H1 (cell line): ENCODE measurements around the gene RIPOR2. TPM values are rescaled to one million over a fixed set of nuclear protein-coding genes. Genes with fewer than 3 reads are reported as not detected.

Source experiments
- CTCF ChIA-PET: fragments of 300-600 bp; sonication (Branson Sonifier 250); formaldehyde crosslinking; loops from one replicate; lab custom pipeline; 2021; ENCODE audit not compliant: partially characterized antibody; lab: Charles Lee
- POLR2A ChIA-PET: fragments of 300-600 bp; sonication (Branson Sonifier 250); formaldehyde crosslinking; loops from one replicate; lab custom pipeline; 2021; ENCODE audit warnings: inconsistent platforms; ENCODE audit not compliant: partially characterized antibody; lab: Charles Lee
- DNase-seq, 2 experiments: peaks; one replicate each; pipeline versions ENCODE4 v3.0.0 to v3.0.0-alpha.2; 2010 to 2022; ENCODE audit warnings: low spot score in 2 of 2, low read depth in 1 of 2, mixed read lengths in 1 of 2
- FAIRE-seq: peaks from 2 replicates; lab custom pipeline; 2011; peaks lifted over from hg19 to GRCh38; lab: Jason Lieb, UNC
- H2AFZ ChIP-seq: 2 replicates; pipeline ENCODE4 v1.8.1; 2012; ENCODE audit warnings: low read length, inconsistent platforms
- H2AK5ac ChIP-seq: 2 replicates; pipeline ENCODE4 v1.6.1; 2013; ENCODE audit warnings: low read depth, low read length
- H2BK120ac ChIP-seq: replicated peaks from 2 replicates; pipeline ENCODE3; 2013; ENCODE audit warnings: low read depth, low read length, inconsistent platforms
- H2BK12ac ChIP-seq: 2 replicates; pipeline ENCODE4 v1.6.1; 2013; ENCODE audit warnings: low read depth, low read length
- H2BK15ac ChIP-seq: 2 replicates; pipeline ENCODE4 v1.6.1; 2013; ENCODE audit warnings: low read length
- H2BK20ac ChIP-seq: 2 replicates; pipeline ENCODE4 v1.6.1; 2013; ENCODE audit warnings: low read length
- H2BK5ac ChIP-seq: 2 replicates; pipeline ENCODE4 v1.6.1; 2013; ENCODE audit warnings: low read depth, low read length
- H3K14ac ChIP-seq: 2 replicates; pipeline ENCODE4 v1.6.1; 2013; ENCODE audit warnings: inconsistent platforms; ENCODE audit not compliant: insufficient read length
- H3K18ac ChIP-seq: 2 replicates; pipeline ENCODE4 v1.6.1; 2013; ENCODE audit warnings: low read length; ENCODE audit errors: extremely low read depth
- H3K23ac ChIP-seq: 2 replicates; pipeline ENCODE4 v1.6.1; 2013; ENCODE audit warnings: inconsistent platforms; ENCODE audit not compliant: insufficient read length
- H3K23me2 ChIP-seq: 2 replicates; pipeline ENCODE4 v1.6.1; 2013; ENCODE audit warnings: low read depth, low read length
- H3K27ac ChIP-seq: 2 replicates; pipeline ENCODE4 v1.6.1; 2011; ENCODE audit warnings: low read depth, low read length, inconsistent platforms
- H3K27me3 ChIP-seq, 4 experiments: replicated peaks in 1 of 4; 1 replicate in 1 of 4; 2 replicates in 3 of 4; pipeline versions ENCODE4 v1.6.1 to v1.8.1; 2011 to 2013; ENCODE audit warnings: low read length in 3 of 4, mild to moderate bottlenecking in 3 of 4, inconsistent platforms in 2 of 4, mixed read lengths in 2 of 4, moderate library complexity in 1 of 4; ENCODE audit not compliant: control insufficient read depth in 3 of 4, insufficient read depth in 3 of 4; ENCODE audit errors: extremely low read depth in 1 of 4
- H3K36me3 ChIP-seq, 4 experiments: 2 replicates each; pipeline versions ENCODE4 v1.6.1 to v1.8.1; 2011 to 2013; ENCODE audit warnings: mild to moderate bottlenecking in 4 of 4, low read length in 3 of 4, moderate library complexity in 2 of 4, control low read depth in 1 of 4, inconsistent platforms in 1 of 4; ENCODE audit not compliant: insufficient read depth in 4 of 4, control insufficient read depth in 2 of 4
- H3K4ac ChIP-seq: replicated peaks from 2 replicates; pipeline ENCODE3; 2013; ENCODE audit warnings: low read length, low read depth, mixed read lengths, inconsistent platforms; ENCODE audit not compliant: insufficient read length
- H3K4me1 ChIP-seq, 4 experiments: replicated peaks in 1 of 4; 1 replicate in 1 of 4; 2 replicates in 3 of 4; pipeline versions ENCODE4 v1.6.1 to v1.8.1; 2011 to 2013; ENCODE audit warnings: low read length in 3 of 4, inconsistent platforms in 2 of 4, mixed read lengths in 1 of 4; ENCODE audit not compliant: insufficient read depth in 4 of 4, control insufficient read depth in 3 of 4
- H3K4me2 ChIP-seq, 2 experiments: 2 replicates each; pipeline versions ENCODE4 v1.6.1 to v1.8.1; 2011 to 2013; ENCODE audit warnings: low read depth in 2 of 2, low read length in 2 of 2, control low read depth in 1 of 2, inconsistent platforms in 1 of 2, mild to moderate bottlenecking in 1 of 2; ENCODE audit not compliant: insufficient read depth in 1 of 2
- H3K4me3 ChIP-seq, 4 experiments: fragments of 200-600, 300-600 bp in 1 of 4; sonication (generic), shearing (Covaris generic), sonication (Bioruptor Twin) in 1 of 4; 2 replicates each; pipeline versions ENCODE4 v1.5.1 to v1.8.1; 2011 to 2016; ENCODE audit warnings: low read length in 4 of 4, low read depth in 3 of 4, control low read depth in 2 of 4, inconsistent platforms in 2 of 4, mild to moderate bottlenecking in 2 of 4, mixed read lengths in 1 of 4, moderate library complexity in 1 of 4; ENCODE audit not compliant: insufficient read depth in 2 of 4; ENCODE audit errors: extremely low read depth in 1 of 4
- H3K56ac ChIP-seq: replicated peaks from 2 replicates; pipeline ENCODE3; 2013; ENCODE audit warnings: low read depth, mild to moderate bottlenecking, mixed read lengths, low read length, inconsistent platforms; ENCODE audit not compliant: insufficient read length
- H3K79me1 ChIP-seq: 2 replicates; pipeline ENCODE4 v1.6.1; 2013; ENCODE audit warnings: low read depth, low read length, control low read depth
- H3K79me2 ChIP-seq, 2 experiments: 2 replicates each; pipeline versions ENCODE4 v1.6.1 to v1.8.1; 2012 to 2013; ENCODE audit warnings: low read length in 2 of 2, mild to moderate bottlenecking in 2 of 2, inconsistent platforms in 1 of 2; ENCODE audit not compliant: insufficient read depth in 2 of 2, control insufficient read depth in 1 of 2
- H3K9ac ChIP-seq, 4 experiments: replicated peaks in 1 of 4; 1 replicate in 1 of 4; 2 replicates in 3 of 4; pipeline versions ENCODE4 v1.6.1 to v1.8.1; 2011 to 2013; ENCODE audit warnings: low read depth in 3 of 4, low read length in 3 of 4, control low read depth in 2 of 4, mild to moderate bottlenecking in 2 of 4, moderate library complexity in 2 of 4, inconsistent platforms in 1 of 4; ENCODE audit errors: extremely low read depth in 1 of 4
- H3K9me3 ChIP-seq, 2 experiments: 2 replicates each; pipeline versions ENCODE4 v1.6.1 to v1.8.1; 2012 to 2013; ENCODE audit warnings: mild to moderate bottlenecking in 2 of 2, moderate library complexity in 2 of 2, control low read depth in 1 of 2, inconsistent platforms in 1 of 2, low read depth in 1 of 2, low read length in 1 of 2, mixed read lengths in 1 of 2; ENCODE audit not compliant: insufficient read depth in 2 of 2
- H4K20me1 ChIP-seq, 2 experiments: replicated peaks in 1 of 2; 2 replicates each; pipeline versions ENCODE3 to v1.8.1; 2011 to 2013; ENCODE audit warnings: inconsistent platforms in 2 of 2, low read length in 2 of 2, mild to moderate bottlenecking in 1 of 2; ENCODE audit not compliant: insufficient read depth in 2 of 2, control insufficient read depth in 1 of 2
- H4K5ac ChIP-seq: 2 replicates; pipeline ENCODE4 v1.6.1; 2013; ENCODE audit warnings: low read length, low read depth, mixed read lengths, inconsistent platforms; ENCODE audit not compliant: insufficient read length
- H4K8ac ChIP-seq: 2 replicates; pipeline ENCODE4 v1.8.0; 2013; ENCODE audit warnings: mild to moderate bottlenecking, moderate library complexity, low read length, inconsistent platforms; ENCODE audit not compliant: insufficient read depth; ENCODE audit errors: extremely low read depth
- H4K91ac ChIP-seq: replicated peaks from 2 replicates; pipeline ENCODE3; 2013; ENCODE audit warnings: low read length, mixed read lengths, inconsistent platforms; ENCODE audit not compliant: insufficient read length
- ATF3 ChIP-seq: IDR thresholded peaks from 2 replicates; pipeline ENCODE4 v1.6.1; 2011; ENCODE audit warnings: low read depth, mild to moderate bottlenecking, low read length; ENCODE audit not compliant: insufficient read depth
- CTCF ChIP-seq, 3 experiments: IDR thresholded peaks; 1 replicate in 2 of 3; 2 replicates in 1 of 3; pipeline versions ENCODE4 v1.5.1 to v1.6.1; 2011; ENCODE audit warnings: low read length in 3 of 3, mild to moderate bottlenecking in 3 of 3, inconsistent platforms in 2 of 3, low read depth in 1 of 3, moderate library complexity in 1 of 3; ENCODE audit not compliant: insufficient read depth in 1 of 3; ENCODE audit errors: control extremely low read depth in 1 of 3
- MAX ChIP-seq: IDR thresholded peaks from 2 replicates; pipeline ENCODE4 v1.6.1; 2012; ENCODE audit warnings: inconsistent platforms
- POLR2A ChIP-seq, 2 experiments: IDR thresholded peaks; 1 replicate in 1 of 2; 2 replicates in 1 of 2; pipeline ENCODE4 v1.6.1; 2011; ENCODE audit warnings: low read depth in 2 of 2, low read length in 2 of 2, mild to moderate bottlenecking in 2 of 2; ENCODE audit errors: control extremely low read depth in 1 of 2
- RAD21 ChIP-seq, 2 experiments: IDR thresholded peaks in 1 of 2; conservative IDR thresholded peaks in 1 of 2; 2 replicates each; pipeline ENCODE4 v1.6.1; 2011; ENCODE audit warnings: low read depth in 2 of 2, low read length in 2 of 2, improper control_type of control experiment in 1 of 2, inconsistent platforms in 1 of 2, mild to moderate bottlenecking in 1 of 2, moderate library complexity in 1 of 2
- TEAD4 ChIP-seq: IDR thresholded peaks from 2 replicates; pipeline ENCODE4 v1.6.1; 2012; ENCODE audit warnings: low read depth, low read length, inconsistent platforms, mixed read lengths
- WGBS, 2 experiments: shearing (Covaris generic) in 1 of 2; methylation state at CpG; one replicate each; pipeline versions ENCODE4 v1.1.6 to v1.1.7; 2013 to 2015; ENCODE audit warnings: low lambda C conversion rate in 2 of 2, mixed read lengths in 2 of 2, inconsistent platforms in 1 of 2, low coverage in 1 of 2, missing lambda C conversion rate in 1 of 2; ENCODE audit not compliant: insufficient replicate concordance in 2 of 2, insufficient coverage in 1 of 2, insufficient read length in 1 of 2; ENCODE audit errors: extremely low coverage in 1 of 2, missing lambda C conversion rate in 1 of 2; 5-methylcytosine and 5-hydroxymethylcytosine counted together
- polyA plus RNA-seq, 7 experiments: library from polyadenylated mRNA; depleted of rRNA in 3 of 7; stranded (reverse) in 5 of 7; unstranded in 2 of 7; fragments of >200 nt in 5 of 7; fragments of 200-250 nt in 2 of 7; gene quantifications; 1 replicate in 5 of 7; 2 replicates in 1 of 7; 4 replicates in 1 of 7; pipeline versions ENCODE4 v1.2.1 to v1.2.3, GENCODE V29; 2011 to 2013; ENCODE audit warnings: missing spikeins in 2 of 7, mixed read lengths in 2 of 7
- total RNA-seq: library from RNA; stranded (reverse); fragmentation: NEBNext Ultra II Directional; extraction: Animal tissue kit (Norgen Biotek cat#: 25700); gene quantifications from 2 replicates; pipeline ENCODE4 v1.2.1, GENCODE V29; 2021

RIPOR2 gene
- total and polyA plus RNA-seq, 2 of the 8 experiments (the other 6 are each of a cell fraction or from before 2014, with no cell fraction given), result 16.7 to 45.6 TPM

- no peak overlapping the region for H2BK12ac ChIP-seq
- no peak overlapping the region for H2BK120ac ChIP-seq
- no peak overlapping the region for H4K8ac ChIP-seq
- no peaks in the 10 kb centered on the region for H4K20me1 ChIP-seq
- no peaks in the 10 kb centered on the region for H3K23me2 ChIP-seq
- no peak overlapping the region for H3K4ac ChIP-seq
- no peak overlapping the region for H2AK5ac ChIP-seq
- DNase-seq (peak; percentile 41 to 59), FAIRE-seq (peak; percentile 85)
- CTCF ChIA-PET, result interaction anchor here (0.6 to 4.3 kb wide), 45 partner anchors 10 to 328 kb away, joined by 3 to 61 read pairs (median 4); partner anchors contain the start of gene RIPOR2
- no peak overlapping the region for H3K4me3 ChIP-seq
- no peak overlapping the region for H3K14ac ChIP-seq
- no peak overlapping the region; the same call in 1 of the 2 replicates for H2BK5ac ChIP-seq
- H3K9ac ChIP-seq, result no peak overlapping the region
- POLR2A ChIA-PET, result interaction anchor here (1.0 to 1.5 kb wide), 4 partner anchors 12 to 163 kb away, joined by 3 to 6 read pairs (median 4); no protein-coding TSS in a partner anchor
- H3K9me3 ChIP-seq, result no peaks in the 10 kb centered on the region
- H3K27ac ChIP-seq, result no peak overlapping the region
- no peak overlapping the region for H2BK20ac ChIP-seq
- no peak overlapping the region for H4K91ac ChIP-seq
- H3K23ac ChIP-seq, result no peak overlapping the region
- H3K79me1 ChIP-seq, result no peaks in the 10 kb centered on the region
- H3K56ac ChIP-seq, result no peak overlapping the region
- WGBS, 2 experiments, result 71% methylated on average over 19 of the region's 19 CpGs; no CpG with 5 or more reads in 1 of the 2 experiments
- no peak overlapping the region for H3K4me2 ChIP-seq
- H3K27me3 ChIP-seq, result no peaks in the 10 kb centered on the region
- peaks cover 0 to 28% (median 7%) of the 10 kb centered on the region in 4 experiments; a peak in 5 of 8 replicates for H3K36me3 ChIP-seq
- TF ChIP-seq ATF3, result no peak
- TF ChIP-seq TEAD4, result 0 out of 2 replicates have a peak, but pooled peaks have one; percentile 14
- TF ChIP-seq CTCF (IDR thresholded peaks at IDR 0.05; ENCODE audit: control extremely low read depth in 1 of 3, insufficient read depth in 1 of 3, low read depth in 1 of 3, low read length in 3 of 3), result peak; percentile 81 to 85 (median 83)
- peak; percentile 68 for TF ChIP-seq MAX
- no peak for TF ChIP-seq POLR2A (IDR thresholded peaks at IDR 0.05; ENCODE audit: control extremely low read depth in 1 of 2, low read depth in 2 of 2, low read length in 2 of 2)
- peak; percentile 96 to 97 for TF ChIP-seq RAD21 (IDR thresholded peaks at IDR 0.05 in 1 of 2, conservative IDR thresholded peaks at IDR 0.05 in 1 of 2; ENCODE audit: low read depth in 2 of 2, low read length in 2 of 2)
- no peak overlapping the region for H4K5ac ChIP-seq
- no peaks in the 10 kb centered on the region for H3K4me1 ChIP-seq
- no peak overlapping the region for H2AFZ ChIP-seq
- no peak overlapping the region for H3K18ac ChIP-seq
- no peak overlapping the region for H2BK15ac ChIP-seq
- no peaks in the 10 kb centered on the region for H3K79me2 ChIP-seq
Measured at GRCh38 chr6:24855395-24856245, 80.1 kb downstream of the RIPOR2 start.
